ENCODE results near the gene TTLL13.

DNA sequence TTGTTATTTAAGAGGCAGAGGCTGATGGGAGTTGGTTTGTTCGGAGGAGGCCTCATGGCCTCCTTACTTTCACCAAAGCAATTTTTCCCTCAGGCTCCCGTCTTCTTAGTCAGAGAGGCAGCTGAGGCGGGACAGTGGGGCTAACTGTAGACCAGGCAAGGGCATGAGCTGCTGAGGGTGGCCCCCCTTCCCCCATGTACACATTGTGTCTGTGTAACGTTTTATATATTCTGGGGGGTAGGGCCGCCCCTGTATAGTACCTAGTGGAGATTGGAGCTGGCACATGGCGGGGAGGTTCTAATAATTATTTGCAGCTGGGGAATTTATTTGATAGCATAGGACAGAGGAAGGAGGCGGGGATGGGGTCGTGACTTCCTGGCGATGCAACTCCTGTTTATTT is 51.2 kb downstream of the TTLL13 start:
- TF ChIP-seq CTCF (IDR thresholded peaks at IDR 0.05) (no peak), POLR2AphosphoS5 (IDR thresholded peaks at IDR 0.05) (no peak)
